Activated CD8-positive, alpha-beta memory T cell treated with anti-CD3 and anti-CD28 coated beads, Interleukin-2, amount 50 U/mL, for 48 hours (primary cell): ENCODE measurements around the gene ZZZ3.
"Not testable (repeated sequence)": the region's sequence is repeated elsewhere in the genome, so short reads cannot be mapped to it uniquely, and the experiment has no call there.

Experiments used
- DNase-seq: peaks from one replicate; pipeline ENCODE4 v3.0.0-alpha.2; 2020

The ZZZ3 gene

DNA sequence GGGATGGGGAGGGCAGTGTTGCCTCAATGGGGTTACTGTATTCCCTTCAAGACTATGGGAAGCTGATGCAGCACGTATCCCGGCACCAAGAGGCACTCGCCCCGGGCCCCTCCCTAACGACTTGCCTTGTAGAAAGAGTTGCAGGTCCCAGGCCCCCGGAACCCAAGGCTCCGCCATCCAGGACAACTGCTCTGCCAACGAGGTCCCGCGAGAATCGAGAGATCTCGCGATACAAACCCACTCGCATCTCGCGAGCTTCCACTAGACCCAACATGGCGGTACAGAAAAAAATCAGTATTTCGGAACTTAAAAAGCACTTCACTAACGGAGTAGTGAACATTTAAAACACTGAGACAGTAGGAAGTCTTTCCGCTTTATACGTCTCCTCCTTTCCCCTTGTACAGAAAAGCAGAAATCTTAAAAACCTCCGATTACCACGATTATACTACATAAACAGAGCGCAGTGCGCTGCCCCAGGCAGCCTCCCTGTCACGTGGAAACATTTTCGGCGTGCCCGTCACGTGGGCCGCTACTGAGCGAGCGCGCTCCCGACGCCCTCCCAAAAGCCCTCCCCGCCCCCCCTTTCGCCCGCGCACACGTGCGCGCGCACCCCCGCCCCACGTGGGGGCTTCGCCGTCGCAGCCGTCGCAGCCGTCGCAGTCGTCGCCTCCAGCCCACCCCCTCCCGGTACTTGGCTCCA is at the start of gene ZZZ3:
ZZZ3 (minus strand) TSS at position 199 of the 700 bp plus-strand sequence. CDS start 49,304 bp downstream, outside the sequence.
- DNase-seq: peak; percentile 92

DNA sequence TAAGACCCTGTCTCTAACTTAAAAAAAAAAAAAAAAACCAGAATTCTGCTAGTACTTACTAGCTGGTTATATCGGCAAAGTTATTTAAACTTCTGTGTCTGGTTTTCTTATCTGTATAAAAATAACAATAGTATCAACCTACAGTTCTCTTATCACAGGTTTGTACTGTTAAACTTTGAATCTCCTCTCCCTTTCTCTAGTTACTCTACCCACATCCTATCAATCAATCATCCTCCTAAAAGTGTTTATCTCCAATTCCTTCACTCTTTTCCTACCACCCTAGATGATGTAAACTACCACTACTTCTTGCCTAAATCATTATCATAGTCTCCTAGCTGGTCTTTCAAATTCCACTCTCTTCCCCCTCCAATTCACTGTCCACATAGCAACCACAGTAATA is 49.6 kb upstream of the ZZZ3 start:
- DNase-seq: no peak

DNA sequence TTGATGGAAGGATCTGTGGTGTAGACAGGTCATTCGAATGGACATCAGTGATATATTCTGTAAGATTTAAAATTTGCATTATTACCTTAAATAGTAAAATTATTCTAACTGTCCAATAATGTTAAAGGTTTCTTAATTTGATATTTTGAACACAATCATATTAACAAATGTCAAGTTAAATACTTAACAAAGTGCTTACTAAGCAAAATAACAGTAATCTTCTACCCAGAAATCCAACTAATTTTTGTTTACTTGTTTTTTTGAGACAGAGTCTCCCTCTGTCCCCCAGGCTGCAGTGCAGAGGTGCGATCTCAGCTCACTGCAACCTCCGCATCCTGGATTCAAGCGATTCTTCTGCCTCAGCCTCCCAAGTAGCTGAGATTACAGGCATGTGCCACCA is 43.2 kb upstream of the ZZZ3 start:
- DNase-seq: no peak

DNA sequence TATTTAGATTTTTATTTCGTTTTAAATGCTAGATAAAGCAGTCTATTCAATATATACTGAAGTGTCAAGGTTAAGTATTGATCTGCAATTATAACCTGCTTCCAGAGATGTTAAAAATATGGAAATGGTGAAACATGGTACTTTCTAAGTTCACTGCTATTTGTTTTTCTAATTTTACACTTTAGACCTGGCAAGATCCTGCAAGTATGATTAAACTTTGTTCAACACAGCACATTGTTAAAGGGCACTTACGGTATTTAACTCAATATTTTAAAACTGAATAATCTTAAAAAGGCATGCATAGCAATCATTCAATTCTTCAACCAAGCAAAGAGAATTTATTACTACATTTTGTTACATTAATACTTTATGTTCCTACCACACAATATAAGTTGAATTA is 35.7 kb upstream of the ZZZ3 start:
- DNase-seq: no peak

DNA sequence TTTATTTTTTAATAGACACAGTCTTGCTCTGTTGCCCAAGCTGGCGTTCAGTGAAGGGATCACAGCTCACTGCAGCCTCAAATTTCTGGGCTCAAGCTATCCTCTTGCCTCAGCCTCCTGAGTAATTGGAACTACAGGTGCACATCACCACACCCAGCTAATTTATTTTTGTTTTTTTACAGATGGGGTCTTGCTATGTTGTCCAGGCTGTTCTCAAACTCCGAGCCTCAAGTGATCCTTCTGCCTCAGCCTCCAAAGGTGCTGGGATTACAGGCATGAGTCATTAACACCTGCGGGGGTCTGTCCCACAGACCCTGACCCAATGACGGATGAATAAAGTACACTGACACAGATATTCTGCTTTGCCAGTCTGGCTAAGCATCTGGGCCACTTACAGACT is 33.6 kb upstream of the ZZZ3 start:
- no peak for DNase-seq

DNA sequence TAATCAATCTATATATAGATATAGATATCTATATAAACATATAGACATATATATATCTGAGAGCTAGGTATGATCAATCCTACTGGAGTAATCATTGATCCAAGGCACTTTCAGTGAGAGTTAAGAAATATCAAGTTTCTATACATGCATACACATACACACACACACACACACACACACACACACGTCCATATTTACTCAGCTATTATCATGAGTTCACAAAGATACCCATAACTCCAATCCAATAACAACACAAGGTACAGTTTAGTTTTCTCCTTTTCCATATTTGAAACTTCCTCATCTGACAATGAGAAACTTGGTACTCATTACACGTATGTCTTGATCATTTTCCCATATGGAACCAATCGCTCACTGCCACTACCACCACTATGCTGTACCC is 27.3 kb upstream of the ZZZ3 start:
- no peak for DNase-seq

DNA sequence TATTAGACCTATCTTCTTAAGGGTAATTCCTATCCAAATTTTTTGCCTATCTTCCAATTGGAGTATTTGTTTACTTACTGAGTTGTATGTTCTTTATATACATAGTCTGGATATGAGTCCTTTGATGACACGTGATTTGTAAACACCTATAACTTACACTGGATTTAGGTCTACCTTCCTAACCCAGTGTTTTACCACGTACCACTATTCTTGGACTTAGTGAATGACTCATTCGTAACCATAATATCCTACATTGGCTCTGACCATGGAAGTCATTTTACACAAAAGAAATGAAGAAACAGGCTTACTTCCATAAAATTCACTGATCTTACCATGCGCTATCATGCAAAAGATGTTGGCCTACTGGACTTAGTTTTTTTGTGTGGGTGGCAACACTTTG is 23.9 kb upstream of the ZZZ3 start:
- no peak for DNase-seq

DNA sequence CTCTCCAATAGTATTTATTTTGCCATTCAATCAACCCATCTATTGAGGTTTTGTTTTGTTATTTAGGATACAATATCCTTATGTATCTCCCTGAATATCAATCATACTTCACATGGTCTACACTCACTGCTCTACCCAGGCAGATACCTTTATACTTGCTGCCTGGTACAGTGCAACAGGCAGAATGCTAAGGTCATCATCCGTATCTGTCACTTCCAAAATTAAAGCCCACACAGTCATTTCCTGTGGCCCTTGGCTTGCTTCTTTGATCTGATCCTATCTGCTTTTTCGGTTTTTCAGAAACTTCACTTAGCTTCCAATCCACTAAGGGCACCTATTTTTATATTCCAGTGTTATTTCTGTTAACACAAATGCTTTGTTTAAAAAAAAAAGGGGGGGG is 22.3 kb upstream of the ZZZ3 start:
- no peak for DNase-seq

DNA sequence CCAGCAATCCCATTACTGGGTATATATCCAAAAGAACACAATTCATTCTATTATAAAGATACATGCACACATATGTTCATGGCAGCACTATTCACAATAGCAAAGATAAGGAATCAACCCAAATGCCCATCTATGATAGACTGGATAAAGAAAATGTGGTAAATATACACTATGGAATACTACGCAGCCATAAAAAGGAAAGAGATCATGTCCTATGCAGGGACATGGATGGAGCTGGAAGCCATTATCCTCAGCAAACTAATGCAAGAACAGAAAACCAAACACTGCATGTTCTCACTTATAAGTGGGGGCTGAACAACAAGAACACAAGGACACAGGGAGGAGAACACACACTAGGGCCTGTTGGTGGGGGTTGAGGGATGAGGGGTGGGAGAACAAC is 17.2 kb upstream of the ZZZ3 start:
- not testable (repeated sequence) for DNase-seq

DNA sequence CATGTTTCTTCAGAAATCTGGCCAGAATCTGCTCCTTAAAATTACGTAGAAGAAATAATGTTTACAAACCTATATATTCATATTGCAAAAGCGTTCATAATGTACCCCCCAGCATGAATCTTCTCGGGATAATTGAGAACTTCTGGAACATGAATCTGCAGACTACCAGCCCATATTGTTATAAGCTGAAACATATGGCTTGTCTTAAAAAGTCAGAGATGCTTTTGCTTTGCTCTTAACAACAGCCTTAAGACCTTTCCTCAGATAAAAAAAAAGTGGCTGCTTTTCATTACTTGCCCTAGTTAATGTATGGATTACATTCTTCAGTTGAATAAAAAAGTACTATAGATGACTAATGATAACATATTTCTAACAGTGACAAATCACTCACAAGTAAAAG is 15.0 kb upstream of the ZZZ3 start:
- DNase-seq: no peak

DNA sequence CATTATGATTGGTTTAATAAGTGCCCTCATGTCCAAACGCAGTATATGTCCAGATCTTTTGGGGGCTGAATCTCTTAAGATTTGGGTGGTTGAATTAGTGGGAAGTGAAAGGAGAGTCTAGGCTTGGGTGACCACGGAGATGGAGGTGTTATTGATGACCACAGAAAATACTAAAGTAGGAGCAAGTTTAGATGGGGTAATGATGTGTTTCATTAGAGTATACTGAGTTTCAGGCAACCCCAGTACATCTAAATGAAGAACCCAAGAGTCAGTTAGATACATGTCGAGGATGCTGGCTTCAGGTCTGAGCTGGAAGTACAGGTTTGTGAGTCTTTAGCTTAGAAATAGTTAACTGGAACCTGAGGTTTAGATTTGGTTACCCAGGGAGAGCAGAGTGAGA is 6.5 kb upstream of the ZZZ3 start:
- DNase-seq: no peak

DNA sequence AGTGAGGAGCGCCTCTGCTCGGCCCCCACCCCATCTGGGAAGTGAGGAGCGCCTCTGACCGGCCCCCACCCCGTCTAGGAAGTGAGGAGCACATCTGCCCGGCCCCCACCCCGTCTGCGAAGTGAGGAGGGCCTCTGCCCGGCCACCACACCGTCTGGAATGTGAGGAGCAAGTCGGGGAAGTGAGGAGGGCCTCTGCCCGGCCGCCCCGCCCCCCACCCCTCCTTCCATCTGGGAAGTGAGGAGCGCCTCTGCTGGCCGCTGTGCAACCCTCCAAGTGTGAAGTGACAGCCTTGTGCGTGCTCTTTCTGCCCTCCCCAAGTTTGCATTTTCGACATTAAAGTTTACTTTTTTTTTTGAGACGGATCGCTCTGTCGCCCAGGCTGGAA is 5.1 kb upstream of the ZZZ3 start:
- no peak for DNase-seq

DNA sequence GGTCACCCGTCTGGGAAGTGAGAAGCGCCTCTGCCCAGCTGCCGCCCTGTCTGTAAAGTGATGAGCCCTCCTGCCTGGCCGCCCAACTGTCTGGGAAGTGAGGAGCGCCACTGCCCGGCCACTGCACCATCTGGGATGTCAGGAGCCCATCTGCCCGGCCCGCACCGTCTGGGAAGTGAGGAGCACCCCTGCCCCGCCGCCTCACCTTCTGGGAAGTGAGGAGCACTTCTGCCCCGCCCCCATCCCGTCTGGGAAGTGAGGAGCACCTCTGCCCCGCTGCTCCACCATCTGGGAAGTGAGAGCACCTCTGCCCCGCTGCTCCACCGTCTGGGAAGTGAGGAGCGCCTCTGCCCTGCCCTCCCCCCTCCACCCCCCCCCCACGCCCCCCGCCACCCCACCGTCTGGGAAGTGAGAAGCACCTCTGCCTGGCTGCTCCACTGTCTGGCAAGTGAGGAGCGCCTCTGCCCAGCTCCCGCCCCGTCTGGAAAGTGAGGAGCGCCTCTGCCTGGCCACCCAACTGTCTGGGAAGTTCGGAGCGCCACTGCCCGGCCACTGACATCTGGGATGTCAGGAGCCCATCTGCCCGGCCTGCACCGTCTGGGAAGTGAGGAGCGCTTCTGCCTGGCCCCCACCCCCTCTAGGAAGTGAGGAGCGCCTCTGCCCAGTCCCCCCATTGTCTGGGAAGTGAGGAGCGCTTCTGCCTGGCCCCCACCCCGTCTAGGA is 4.5 kb upstream of the ZZZ3 start:
- no peak for DNase-seq

DNA sequence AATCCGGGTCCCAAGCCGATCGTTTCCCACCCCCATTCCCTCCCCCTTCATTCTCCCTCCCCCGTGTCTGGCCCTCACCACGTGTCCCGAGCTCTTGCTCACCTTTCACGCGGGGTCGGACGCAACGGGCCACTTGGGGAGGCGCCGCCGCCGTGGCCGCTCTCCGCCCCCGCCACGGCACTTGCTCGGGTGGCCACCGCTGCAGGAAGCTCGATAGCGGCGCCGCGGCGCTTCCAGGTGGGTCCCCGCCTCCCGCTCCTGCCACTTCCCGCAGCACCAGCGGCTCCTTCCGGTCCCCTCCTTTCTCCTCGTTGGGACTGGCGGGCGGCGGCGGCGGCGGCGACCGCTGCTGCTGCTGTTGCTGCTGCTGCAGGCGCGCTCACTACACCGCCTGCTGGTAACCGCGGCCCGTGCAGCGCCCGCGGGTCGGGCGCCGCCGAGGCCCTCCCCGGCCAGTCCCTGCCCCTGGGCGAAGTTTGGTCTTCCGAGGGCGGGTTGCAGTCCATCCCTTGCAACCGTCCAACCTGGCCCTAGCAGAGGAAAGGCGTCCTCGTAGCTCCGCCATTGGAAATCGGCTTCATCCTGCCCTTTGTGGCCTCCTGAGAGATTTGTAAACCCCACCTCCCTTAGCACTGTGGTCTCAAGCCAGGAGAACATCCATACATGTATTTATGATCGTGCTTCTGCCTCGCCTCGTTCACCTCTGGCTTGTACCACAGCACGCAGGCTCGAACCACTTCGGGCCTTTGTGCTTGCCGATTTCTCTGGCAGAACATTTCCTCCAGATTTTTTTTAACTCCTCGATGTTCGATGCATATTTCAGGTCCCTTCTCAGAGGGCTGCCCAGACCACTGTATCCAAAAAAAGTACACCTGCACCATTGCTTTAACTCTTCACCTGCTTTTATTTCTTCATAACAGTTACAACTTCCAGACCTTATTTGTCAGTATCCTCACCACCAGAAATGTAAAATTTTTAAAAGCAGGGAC is 996 bp upstream of the ZZZ3 start:
- DNase-seq: peak; percentile 94

DNA sequence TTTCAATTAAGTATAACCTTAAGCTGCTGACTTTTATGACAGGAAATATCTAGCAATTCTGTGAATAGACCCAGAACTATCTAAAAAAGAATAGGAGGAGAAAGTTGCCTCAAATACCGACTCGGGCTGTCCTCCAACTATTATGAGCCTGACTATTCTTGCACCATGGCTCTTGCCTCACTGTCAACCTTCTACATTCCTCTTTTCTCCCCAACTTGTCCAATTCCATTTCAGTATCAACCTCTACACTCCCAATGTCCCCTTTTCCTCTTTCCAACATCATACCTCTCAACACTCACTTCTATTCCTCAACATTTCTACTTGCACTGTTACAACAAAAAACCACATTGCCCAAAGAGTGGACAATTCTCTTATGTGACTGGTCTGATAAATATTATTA is 2.3 kb downstream of the ZZZ3 start:
- DNase-seq: no peak

DNA sequence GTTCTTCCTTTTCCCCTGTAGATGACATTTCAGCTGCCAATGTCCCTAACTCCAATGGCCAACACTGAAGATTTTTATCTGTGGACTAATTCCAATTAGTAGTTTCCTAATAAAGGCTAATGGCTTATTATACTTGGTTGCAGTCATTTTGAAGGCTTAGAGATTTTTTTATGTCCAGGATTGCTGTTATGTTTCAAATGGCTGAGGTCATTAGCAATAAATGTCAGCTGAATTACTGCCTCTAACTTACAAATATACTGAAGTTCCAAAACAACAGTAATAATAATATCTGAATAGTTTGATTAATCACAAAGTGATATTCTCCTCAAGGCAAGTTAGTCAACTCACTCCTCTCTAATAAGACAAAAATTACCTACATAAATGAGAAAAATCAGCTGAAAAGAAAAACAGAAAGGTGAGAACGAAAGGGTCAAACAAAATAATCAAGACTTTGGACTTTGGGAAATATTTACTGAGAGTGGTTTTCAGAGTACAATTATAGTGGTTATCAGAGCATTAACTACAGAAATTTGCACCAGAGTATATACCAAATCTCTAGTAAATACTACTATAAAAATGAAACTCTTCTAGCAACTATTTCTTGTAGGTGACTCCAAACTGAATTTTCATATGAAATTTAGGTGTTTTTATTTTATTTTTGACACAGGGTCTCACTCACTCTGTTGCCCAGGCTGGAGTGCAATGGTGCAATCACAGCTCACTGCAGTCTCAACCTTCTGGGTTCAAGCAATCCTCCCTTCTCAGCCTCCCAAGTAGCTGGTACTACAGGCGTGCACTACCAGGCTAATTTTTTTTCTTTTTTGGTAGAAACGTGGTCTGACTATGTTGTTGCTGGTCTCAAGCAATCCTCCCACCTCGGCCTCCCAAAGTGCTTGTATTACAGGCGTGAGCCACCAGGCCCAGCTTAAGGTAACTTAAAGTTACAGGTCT is 3.5 kb downstream of the ZZZ3 start:
- DNase-seq: no peak

DNA sequence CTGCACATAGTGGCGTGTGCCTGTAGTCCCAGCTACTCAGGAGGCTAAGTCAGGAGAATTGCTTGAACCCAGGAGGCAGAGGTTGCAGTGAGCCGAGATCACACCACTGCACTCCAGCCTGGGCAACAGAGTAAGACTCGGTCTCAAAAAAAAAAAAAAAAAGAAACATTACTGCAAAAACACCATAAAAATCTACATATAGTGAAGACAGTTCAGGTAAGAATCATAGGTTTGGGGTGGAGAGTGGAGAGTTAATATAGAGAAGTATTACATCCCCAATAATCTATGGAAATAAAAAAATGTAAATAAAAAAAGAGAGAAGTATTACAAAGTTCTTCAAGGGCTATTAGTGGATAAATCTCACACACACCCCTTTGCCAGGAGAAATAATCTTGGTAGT is 7.7 kb downstream of the ZZZ3 start:
- not testable (repeated sequence) for DNase-seq

DNA sequence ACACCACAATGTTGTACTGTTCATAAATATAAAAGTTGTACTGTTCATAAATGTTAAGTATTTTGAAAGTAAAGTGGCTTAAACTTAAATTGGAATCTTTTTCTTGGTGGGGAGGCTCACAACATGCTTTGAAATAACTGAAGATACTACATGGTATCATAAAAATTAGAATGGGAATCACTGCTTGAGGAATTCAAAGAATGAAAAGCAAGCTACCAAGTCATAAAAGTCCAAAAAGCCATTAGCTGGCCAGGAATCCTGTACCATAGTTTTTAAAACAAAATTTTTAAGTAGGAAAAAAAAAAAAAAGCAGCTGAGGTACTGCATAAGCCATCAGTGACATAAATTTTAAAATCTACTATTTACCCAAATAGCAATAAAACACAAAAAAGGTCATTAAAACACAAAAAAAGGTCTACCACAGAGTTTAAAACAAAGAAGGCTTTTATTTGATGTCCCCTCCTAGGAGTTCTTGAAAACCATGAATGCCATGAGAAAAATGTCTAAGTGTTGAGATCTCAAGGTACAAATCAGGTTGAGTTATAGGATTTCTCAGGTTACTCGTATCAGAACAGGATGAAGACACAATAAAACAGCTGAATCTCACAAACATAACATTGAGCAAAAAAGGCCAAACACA is 8.6 kb downstream of the ZZZ3 start:
- DNase-seq: no peak

DNA sequence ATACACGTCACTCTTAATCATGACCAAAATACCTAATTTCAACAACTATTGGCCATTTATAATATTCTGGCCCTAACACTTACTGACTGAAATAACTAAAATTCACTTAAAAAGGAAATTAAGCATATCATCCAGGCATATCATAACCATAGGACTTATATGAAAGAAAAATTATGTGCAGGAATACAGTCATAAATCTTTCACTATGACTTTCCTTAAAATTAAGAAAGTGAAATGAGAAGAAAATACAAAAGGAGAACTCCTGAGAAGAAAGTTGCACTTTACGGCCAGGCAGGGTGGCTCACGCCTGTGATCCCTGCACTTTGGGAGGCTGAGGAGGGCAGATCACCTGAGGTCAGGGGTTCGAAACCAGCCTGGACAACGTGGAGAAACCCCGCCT is 9.4 kb downstream of the ZZZ3 start:
- DNase-seq: no peak

DNA sequence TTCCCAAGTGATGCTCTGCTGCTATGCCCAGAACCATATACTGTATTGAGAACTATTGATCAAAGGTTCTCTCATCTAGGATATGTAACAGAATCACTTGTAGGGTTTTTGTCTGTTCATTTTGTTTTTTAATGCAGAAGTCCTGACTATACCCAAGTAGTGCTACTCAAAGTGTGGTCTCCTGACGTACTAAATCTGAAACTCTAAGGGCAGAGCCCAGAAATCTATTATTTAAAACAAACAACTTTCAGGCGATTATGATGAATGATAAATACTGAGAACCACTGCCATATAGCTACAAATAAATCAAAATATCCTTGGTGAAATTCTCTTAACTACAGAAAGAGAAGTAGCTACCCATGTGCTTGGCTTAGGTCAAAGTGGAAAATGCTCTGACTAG is 10.1 kb downstream of the ZZZ3 start:
- no peak for DNase-seq

DNA sequence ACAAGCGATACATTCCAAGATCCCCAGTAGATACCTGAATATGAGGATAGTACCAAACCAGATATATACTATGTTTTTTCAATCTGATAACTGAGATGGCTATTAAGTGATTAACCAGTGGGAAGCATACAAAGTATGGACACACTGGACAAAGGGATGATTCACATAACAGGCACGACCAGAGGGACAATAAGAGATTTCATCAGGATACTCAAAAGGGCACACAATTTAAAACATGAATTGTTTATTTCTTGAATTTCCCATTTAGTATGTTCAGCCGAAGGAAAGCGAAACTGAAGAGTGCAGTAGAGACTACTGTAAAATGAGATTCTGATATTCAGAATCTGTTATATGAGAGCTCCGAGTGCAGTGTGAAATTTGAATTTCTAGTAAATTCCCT is 10.6 kb downstream of the ZZZ3 start:
- DNase-seq: no peak

DNA sequence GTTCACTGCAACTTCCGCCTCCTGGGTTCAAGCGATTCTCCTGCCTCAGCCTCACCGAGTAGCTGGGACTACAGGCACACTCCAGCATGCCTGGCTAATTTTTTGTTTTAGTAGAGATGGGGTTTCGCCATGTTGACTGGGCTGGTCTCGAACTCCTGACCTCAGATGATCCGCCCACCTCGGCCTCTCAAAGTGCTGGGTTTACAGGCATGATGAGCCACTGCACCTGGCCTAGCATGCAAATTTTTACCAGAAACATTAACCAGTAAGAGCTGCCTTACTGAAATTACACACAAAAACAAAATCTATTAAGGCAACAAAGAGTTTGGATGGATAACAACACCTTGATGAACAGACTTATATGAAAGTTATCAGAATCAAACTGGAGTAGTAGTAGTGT is 12.1 kb downstream of the ZZZ3 start:
- no peak for DNase-seq
